HUES64 (cell line): Measurements from ENCODE around the gene BMAL1. TPM values are rescaled to one million over a fixed set of nuclear protein-coding genes. Genes with fewer than 3 reads are reported as not detected.
A peak's percentile ranks its signal among the peaks of the same experiment; 100 is the strongest.

Experiments
- H3K27ac ChIP-seq: 2 replicates; pipeline ENCODE4 v1.7.0; 2013; ENCODE audit warnings: low read depth, low read length, inconsistent platforms
- H3K27me3 ChIP-seq: 2 replicates; pipeline ENCODE4 v1.6.1; 2013; ENCODE audit warnings: mild to moderate bottlenecking, low read length; ENCODE audit not compliant: insufficient read depth
- H3K36me3 ChIP-seq: 2 replicates; pipeline ENCODE4 v1.6.1; 2013; ENCODE audit warnings: mild to moderate bottlenecking, low read length; ENCODE audit not compliant: insufficient read depth
- H3K4me1 ChIP-seq: 2 replicates; pipeline ENCODE4 v1.6.1; 2013; ENCODE audit warnings: mild to moderate bottlenecking, low read length, moderate library complexity; ENCODE audit not compliant: insufficient read depth
- H3K4me3 ChIP-seq: 2 replicates; pipeline ENCODE4 v1.5.1; 2013; ENCODE audit warnings: mild to moderate bottlenecking, low read length, moderate library complexity
- H3K9ac ChIP-seq: 2 replicates; pipeline ENCODE4 v1.6.1; 2013; ENCODE audit warnings: mild to moderate bottlenecking, low read depth, low read length
- H3K9me3 ChIP-seq: 2 replicates; pipeline ENCODE4 v1.6.1; 2013; ENCODE audit warnings: low read depth, low read length; ENCODE audit not compliant: insufficient read depth
- WGBS: fragments of 150-250, 120-280 bp; methylation state at CpG from one replicate; pipeline ENCODE4 v1.1.7; 2013; ENCODE audit warnings: missing lambda C conversion rate; 5-methylcytosine and 5-hydroxymethylcytosine counted together
- polyA plus RNA-seq, 2 experiments: library from polyadenylated mRNA; stranded (reverse); fragments of 50-300 nt; gene quantifications; one replicate each; pipeline ENCODE4 v1.2.3, GENCODE V29; 2013

BMAL1 gene
- polyA plus RNA-seq (2013, experiment 1 of 2), result 5.1 TPM
- polyA plus RNA-seq (2013, experiment 2 of 2), result 6.6 TPM

GRCh38 chr11:13277768-13278608 lies at the start of gene BMAL1:
Gene BMAL1, plus strand, starts transcription at chr11:13277790. Its CDS starts 76,519 bp downstream, at chr11:13354309.
- Histone ChIP-seq H3K4me3 (peak within 1 kb of the TSS; percentile 91), H3K27ac (no peak within 1 kb of the TSS), H3K27me3 (peaks cover 77% of the 10 kb centered on the region), H3K4me1 (peaks cover 12% of the 10 kb centered on the region), H3K9me3 (no peaks in the 10 kb centered on the region), H3K36me3 (no peaks in the 10 kb centered on the region), H3K9ac (peak within 1 kb of the TSS; percentile 55)
- WGBS, result under 1% methylated on average over 95 of the region's 95 CpGs

- Histone ChIP-seq H3K27me3 (no peaks in the 10 kb centered on the region), H3K36me3 (no peaks in the 10 kb centered on the region), H3K4me3 (no peak overlapping the region), H3K9me3 (no peaks in the 10 kb centered on the region), H3K27ac (no peak overlapping the region), H3K9ac (no peak overlapping the region), H3K4me1 (no peaks in the 10 kb centered on the region; the same call in 1 of the 2 replicates)
- WGBS, result 91% methylated on average over 4 of the region's 4 CpGs
Observed at GRCh38 chr11:13228572-13228971, 49.0 kb upstream of the BMAL1 start.

- no peak overlapping the region for H3K9ac ChIP-seq
- H3K9me3 ChIP-seq, result no peaks in the 10 kb centered on the region
- H3K36me3 ChIP-seq, result no peaks in the 10 kb centered on the region
- no peaks in the 10 kb centered on the region for H3K27me3 ChIP-seq
- H3K27ac ChIP-seq, result no peak overlapping the region
- no peak overlapping the region for H3K4me3 ChIP-seq
- no peaks in the 10 kb centered on the region; the same call in 1 of the 2 replicates for H3K4me1 ChIP-seq
- WGBS, result 83% methylated on average over 4 of the region's 4 CpGs
Observed at GRCh38 chr11:13229136-13229535, 48.5 kb upstream of the BMAL1 start.

- Histone ChIP-seq H3K9me3 (no peaks in the 10 kb centered on the region), H3K4me3 (no peak overlapping the region), H3K27ac (no peak overlapping the region), H3K27me3 (no peaks in the 10 kb centered on the region), H3K9ac (no peak overlapping the region), H3K36me3 (no peaks in the 10 kb centered on the region), H3K4me1 (no peaks in the 10 kb centered on the region; the same call in 1 of the 2 replicates)
- 84% methylated on average over 2 of the region's 2 CpGs for WGBS
Observed at GRCh38 chr11:13229711-13230318, 47.8 kb upstream of the BMAL1 start.

GRCh38 chr11:13233173-13233745 lies 44.3 kb upstream of the BMAL1 start:
- H3K36me3 ChIP-seq, result no peaks in the 10 kb centered on the region
- no peak overlapping the region for H3K9ac ChIP-seq
- no peaks in the 10 kb centered on the region for H3K27me3 ChIP-seq
- no peaks in the 10 kb centered on the region; the same call in 1 of the 2 replicates for H3K4me1 ChIP-seq
- H3K27ac ChIP-seq, result no peak overlapping the region
- 94% methylated on average over 1 of the region's 1 CpG for WGBS
- no peaks in the 10 kb centered on the region for H3K9me3 ChIP-seq
- no peak overlapping the region for H3K4me3 ChIP-seq

GRCh38 chr11:13235895-13236294 lies 41.7 kb upstream of the BMAL1 start:
- H3K36me3 ChIP-seq, result no peaks in the 10 kb centered on the region
- H3K9ac ChIP-seq, result no peak overlapping the region
- H3K27me3 ChIP-seq, result no peaks in the 10 kb centered on the region
- no peak overlapping the region for H3K27ac ChIP-seq
- no peak overlapping the region for H3K4me3 ChIP-seq
- no peaks in the 10 kb centered on the region for H3K4me1 ChIP-seq
- 92% methylated on average over 3 of the region's 3 CpGs for WGBS
- no peaks in the 10 kb centered on the region for H3K9me3 ChIP-seq

GRCh38 chr11:13236626-13237025 lies 41.0 kb upstream of the BMAL1 start:
- Histone ChIP-seq H3K9ac (no peak overlapping the region), H3K36me3 (no peaks in the 10 kb centered on the region), H3K4me3 (no peak overlapping the region), H3K27me3 (no peaks in the 10 kb centered on the region), H3K27ac (no peak overlapping the region), H3K9me3 (no peaks in the 10 kb centered on the region), H3K4me1 (no peaks in the 10 kb centered on the region)
- 74% methylated on average over 2 of the region's 2 CpGs for WGBS

- Histone ChIP-seq H3K36me3 (no peaks in the 10 kb centered on the region), H3K4me3 (no peak overlapping the region), H3K9ac (no peak overlapping the region), H3K4me1 (no peaks in the 10 kb centered on the region), H3K27me3 (no peaks in the 10 kb centered on the region), H3K27ac (no peak overlapping the region), H3K9me3 (no peaks in the 10 kb centered on the region)
- WGBS, result 92% methylated on average over 7 of the region's 7 CpGs
Observed at GRCh38 chr11:13237761-13238160, 39.8 kb upstream of the BMAL1 start.

- H3K4me1 ChIP-seq, result peaks cover 5% of the 10 kb centered on the region; the same call in 1 of the 2 replicates
- H3K27ac ChIP-seq, result no peak overlapping the region
- WGBS, result 62% methylated on average over 3 of the region's 4 CpGs
- no peaks in the 10 kb centered on the region for H3K27me3 ChIP-seq
- no peak overlapping the region for H3K4me3 ChIP-seq
- no peaks in the 10 kb centered on the region for H3K9me3 ChIP-seq
- no peaks in the 10 kb centered on the region for H3K36me3 ChIP-seq
- H3K9ac ChIP-seq, result no peak overlapping the region
Observed at GRCh38 chr11:13238879-13239514, 38.6 kb upstream of the BMAL1 start.

GRCh38 chr11:13242564-13242963 lies 35.0 kb upstream of the BMAL1 start:
- Histone ChIP-seq H3K27me3 (no peaks in the 10 kb centered on the region), H3K27ac (no peak overlapping the region), H3K4me1 (peaks cover 5% of the 10 kb centered on the region; the same call in 1 of the 2 replicates), H3K36me3 (no peaks in the 10 kb centered on the region), H3K9ac (no peak overlapping the region), H3K4me3 (no peak overlapping the region), H3K9me3 (no peaks in the 10 kb centered on the region)
- WGBS, result 100% methylated on average over 2 of the region's 3 CpGs
